Adrenal gland (tissue), 12 donors: ENCODE results near the gene CELSR2. TPM values are rescaled to one million over a fixed set of nuclear protein-coding genes. Genes with fewer than 3 reads are reported as not detected.

Experiments
- DNase-seq, 7 donors: peaks; one replicate each; pipeline ENCODE4 v3.0.0-alpha.2; 2019 to 2020
- H3K27ac ChIP-seq, 5 donors: fragments of 200-600 bp; sonication (generic) in 4 of 5; 1 replicate in 3 of 5; 2 replicates in 2 of 5; pipeline versions ENCODE4 v1.5.1 to v1.8.0; 2016 to 2020; ENCODE audit warnings: mild to moderate bottlenecking in 1 of 5
- H3K27me3 ChIP-seq: fragments of 200-600 bp; 2 replicates; pipeline ENCODE4 v1.8.0; 2021
- H3K36me3 ChIP-seq, 2 donors: fragments of 200-600 bp; replicated peaks in 1 of 2; 1 replicate in 1 of 2; 2 replicates in 1 of 2; pipeline versions ENCODE4 v1.5.1 to v1.8.0; 2018 to 2022
- H3K4me1 ChIP-seq, 2 donors: fragments of 200-600 bp; replicated peaks in 1 of 2; 1 replicate in 1 of 2; 2 replicates in 1 of 2; pipeline versions ENCODE4 v1.5.1 to v1.8.0; 2018 to 2021
- H3K4me3 ChIP-seq, 4 donors: fragments of 200-600 bp; sonication (generic) in 3 of 4; one replicate each; pipeline ENCODE4 v1.5.1; 2016 to 2018
- H3K9me3 ChIP-seq, 3 donors: fragments of 200-600 bp; sonication (generic) in 1 of 3; replicated peaks in 1 of 3; 1 replicate in 2 of 3; 2 replicates in 1 of 3; pipeline versions ENCODE4 v1.5.1 to v1.8.0; 2016 to 2021
- POLR2A ChIP-seq, 2 donors: fragments of 450-650 bp; IDR thresholded peaks; one replicate each; pipeline ENCODE4 v1.6.1; 2017; ENCODE audit warnings: antibody characterized with exemption in 2 of 2, mild to moderate bottlenecking in 2 of 2, moderate library complexity in 1 of 2
- WGBS, 4 donors: extraction: QIAGEN DNeasy Blood & Tissue Kit in 2 of 4; methylation state at CpG; one replicate each; pipeline versions ENCODE4 v1.1.5 to v1.1.7; 2013 to 2017; 5-methylcytosine and 5-hydroxymethylcytosine counted together
- intact Hi-C, 2 donors: fragments of 100-400 bp; cut with DNase I; formaldehyde crosslinking; loops; one replicate each; pipeline versions ENCODE4 v1.14.1 to v1.15.0; 2022 to 2023
- polyA plus RNA-seq, 3 donors: library from polyadenylated mRNA; stranded (reverse); fragments of 200-250 nt in 2 of 3; fragments of 350-450 nt in 1 of 3; fragmentation: Illumina TruSeq in 1 of 3; extraction: RNeasy Lipid Tissue Mini Kit (QIAGEN cat#74804) in 1 of 3; gene quantifications; one replicate each; pipeline ENCODE4 v1.2.3, GENCODE V29; 2013 to 2014
- total RNA-seq, 9 donors: library from RNA; depleted of rRNA in 4 of 9; stranded (reverse); fragments of >200 nt in 4 of 9; fragments of 120-200 nt in 1 of 9; fragmentation: NEBNext Ultra II Directional in 1 of 9; extraction: Animal tissue kit (Norgen Biotek cat#: 25700) in 1 of 9; gene quantifications; one replicate each; pipeline versions ENCODE4 v1.1.0 to v1.2.4, GENCODE V29; 2013 to 2023
- TF ChIP-seq, protein P1 (sequence below), 6 experiments: fragments of 450-650 bp in 4 of 6; fragments of 200-600 bp in 2 of 6; sonication (generic) in 1 of 6; IDR thresholded peaks; 1 replicate in 5 of 6; 2 replicates in 1 of 6; pipeline versions ENCODE4 v1.5.1 to v1.8.0; 2016 to 2021; ENCODE audit warnings: antibody characterized with exemption in 6 of 6, mild to moderate bottlenecking in 2 of 6, moderate library complexity in 1 of 6
- donor health status: healthy with polysubstance abuse.
- donor health status: Bipolar disorder and iron deficiency.
- donor health status: DM: yes; HTN: yes; CAD: no.
- donor health status: DM: no; HTN: no; CAD: no.
- donor health status: DM: no; HTN: no; CAD: no.
- donor health status: DM: yes; HTN: yes; CAD: no.

The CELSR2 gene
- total and polyA plus RNA-seq, 12 donors = 0.89 to 9.1 (median 5.1) TPM

GRCh38 chr1:109250454-109251276, 1.3 kb downstream of the CELSR2 start:
- H3K27ac ChIP-seq = no peak overlapping the region
- no peaks in the 10 kb centered on the region for H3K9me3 ChIP-seq
- TF ChIP-seq, protein P1, sequence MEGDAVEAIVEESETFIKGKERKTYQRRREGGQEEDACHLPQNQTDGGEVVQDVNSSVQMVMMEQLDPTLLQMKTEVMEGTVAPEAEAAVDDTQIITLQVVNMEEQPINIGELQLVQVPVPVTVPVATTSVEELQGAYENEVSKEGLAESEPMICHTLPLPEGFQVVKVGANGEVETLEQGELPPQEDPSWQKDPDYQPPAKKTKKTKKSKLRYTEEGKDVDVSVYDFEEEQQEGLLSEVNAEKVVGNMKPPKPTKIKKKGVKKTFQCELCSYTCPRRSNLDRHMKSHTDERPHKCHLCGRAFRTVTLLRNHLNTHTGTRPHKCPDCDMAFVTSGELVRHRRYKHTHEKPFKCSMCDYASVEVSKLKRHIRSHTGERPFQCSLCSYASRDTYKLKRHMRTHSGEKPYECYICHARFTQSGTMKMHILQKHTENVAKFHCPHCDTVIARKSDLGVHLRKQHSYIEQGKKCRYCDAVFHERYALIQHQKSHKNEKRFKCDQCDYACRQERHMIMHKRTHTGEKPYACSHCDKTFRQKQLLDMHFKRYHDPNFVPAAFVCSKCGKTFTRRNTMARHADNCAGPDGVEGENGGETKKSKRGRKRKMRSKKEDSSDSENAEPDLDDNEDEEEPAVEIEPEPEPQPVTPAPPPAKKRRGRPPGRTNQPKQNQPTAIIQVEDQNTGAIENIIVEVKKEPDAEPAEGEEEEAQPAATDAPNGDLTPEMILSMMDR (IDR thresholded peaks at IDR 0.05) = no peak
- TF ChIP-seq POLR2A (IDR thresholded peaks at IDR 0.05) = no peak
- 91 to 96% (median 94%) methylated on average over 15 to 33 of the region's 33 CpGs for WGBS, 4 donors
- intact Hi-C loops = no loop called here
- DNase-seq = no peak
- no peaks in the 10 kb centered on the region for H3K36me3 ChIP-seq
- no peaks in the 10 kb centered on the region for H3K27me3 ChIP-seq
- no peak overlapping the region for H3K4me3 ChIP-seq
- H3K4me1 ChIP-seq = peaks cover 0 to 14% of the 10 kb centered on the region in 2 donors

- H3K4me1 ChIP-seq = peaks cover 0 to 14% of the 10 kb centered on the region in 2 donors
- no peaks in the 10 kb centered on the region for H3K36me3 ChIP-seq
- H3K9me3 ChIP-seq = no peaks in the 10 kb centered on the region
- DNase-seq = peak in 1 of 7 donors; percentile 10
- 92 to 98% (median 95%) methylated on average over 16 to 32 of the region's 32 CpGs for WGBS, 4 donors
- no peak overlapping the region for H3K4me3 ChIP-seq
- H3K27ac ChIP-seq = no peak overlapping the region
- no peak for TF ChIP-seq POLR2A (IDR thresholded peaks at IDR 0.05)
- TF ChIP-seq, protein P1 (IDR thresholded peaks at IDR 0.05) = no peak
- intact Hi-C loops = no loop called here
- no peaks in the 10 kb centered on the region for H3K27me3 ChIP-seq
These were observed 2.2 kb downstream of the CELSR2 start for GRCh38 chr1:109251277-109252166.

GRCh38 chr1:109252167-109252892, 3.0 kb downstream of the CELSR2 start:
- TF ChIP-seq POLR2A (IDR thresholded peaks at IDR 0.05) = no peak
- TF ChIP-seq, protein P1 (IDR thresholded peaks at IDR 0.05) = no peak
- intact Hi-C loops = no loop called here
- Histone ChIP-seq H3K4me1 (peaks cover 0 to 14% of the 10 kb centered on the region in 2 donors), H3K4me3 (no peak overlapping the region), H3K27ac (peak overlapping the region in 1 of 5 donors; percentile 60), H3K9me3 (no peaks in the 10 kb centered on the region), H3K36me3 (no peaks in the 10 kb centered on the region), H3K27me3 (no peaks in the 10 kb centered on the region)
- 95 to 99% (median 98%) methylated on average over 14 to 31 of the region's 31 CpGs for WGBS, 4 donors
- DNase-seq = no peak
